SK-N-SH (cell line): ENCODE data around the gene ARHGEF7. TPM values are rescaled to one million over a fixed set of nuclear protein-coding genes. Genes with fewer than 3 reads are reported as not detected.

Experiments used
- CTCF ChIA-PET: fragments of 300-600, 350-600 bp; formaldehyde crosslinking; extraction: SDS; loops from one replicate; lab custom pipeline; 2021; lab: Yijun Ruan, JAX
- POLR2A ChIA-PET: fragments of 350-600 bp; sonication (Branson Sonifier 250); formaldehyde crosslinking; extraction: SDS; loops from one replicate; lab custom pipeline; 2020; ENCODE audit warnings: antibody characterized with exemption, inconsistent platforms; lab: Yijun Ruan, JAX
- DNase-seq: peaks from one replicate; pipeline ENCODE4 v3.0.0; 2012
- H2AFZ ChIP-seq: fragments of 200-600 bp; sonication (generic); 2 replicates; pipeline ENCODE4 v1.8.1; 2016; ENCODE audit warnings: antibody characterized with exemption, mild to moderate bottlenecking, low read depth
- H3F3A ChIP-seq: fragments of 200-600 bp; sonication (generic); replicated peaks from 2 replicates; pipeline ENCODE3; 2016; ENCODE audit warnings: antibody characterized with exemption, mild to moderate bottlenecking; ENCODE audit not compliant: insufficient read depth
- H3K27ac ChIP-seq, 2 experiments: fragments of 200-500 bp in 1 of 2; fragments of 200-600 bp in 1 of 2; sonication (Bioruptor generic) in 1 of 2; sonication (generic), shearing (Covaris generic) in 1 of 2; 2 replicates each; pipeline versions ENCODE4 v1.5.1 to v1.6.1; 2014 to 2016; ENCODE audit warnings: low read depth in 2 of 2, inconsistent platforms in 1 of 2, low read length in 1 of 2, mild to moderate bottlenecking in 1 of 2, mixed read lengths in 1 of 2
- H3K27me3 ChIP-seq: fragments of 200-600 bp; sonication (generic), shearing (Covaris generic); 2 replicates; pipeline ENCODE4 v1.6.1; 2016; ENCODE audit warnings: mixed run types; ENCODE audit not compliant: insufficient read depth
- H3K36me3 ChIP-seq, 2 experiments: fragments of 200-500 bp in 1 of 2; fragments of 200-600 bp in 1 of 2; sonication (Bioruptor generic) in 1 of 2; sonication (generic) in 1 of 2; replicated peaks in 1 of 2; 2 replicates each; pipeline versions ENCODE3 to v1.5.1; 2014 to 2016; ENCODE audit warnings: low read length in 1 of 2, mild to moderate bottlenecking in 1 of 2; ENCODE audit not compliant: insufficient read depth in 2 of 2, control insufficient read depth in 1 of 2
- H3K4me1 ChIP-seq, 2 experiments: fragments of 200-500 bp in 1 of 2; fragments of 200-600 bp in 1 of 2; sonication (Bioruptor generic) in 1 of 2; sonication (generic), shearing (Covaris generic) in 1 of 2; 2 replicates each; pipeline versions ENCODE4 v1.5.1 to v1.6.1; 2014 to 2016; ENCODE audit warnings: low read depth in 1 of 2, low read length in 1 of 2, mixed run types in 1 of 2; ENCODE audit not compliant: insufficient read depth in 2 of 2, control insufficient read depth in 1 of 2
- H3K4me2 ChIP-seq: fragments of 200-600 bp; sonication (generic), shearing (Covaris generic); 2 replicates; pipeline ENCODE4 v1.6.1; 2017; ENCODE audit warnings: mixed run types
- H3K4me3 ChIP-seq, 2 experiments: fragments of 200-500 bp in 1 of 2; fragments of 200-600 bp in 1 of 2; sonication (Bioruptor generic) in 1 of 2; sonication (generic), shearing (Covaris generic) in 1 of 2; 2 replicates each; pipeline versions ENCODE4 v1.5.1 to v1.8.1; 2014 to 2016; ENCODE audit warnings: low read depth in 2 of 2, inconsistent platforms in 1 of 2, low read length in 1 of 2, mild to moderate bottlenecking in 1 of 2, mixed read lengths in 1 of 2, moderate library complexity in 1 of 2
- H3K79me2 ChIP-seq: fragments of 200-600 bp; sonication (generic); 2 replicates; pipeline ENCODE4 v1.8.1; 2017; ENCODE audit warnings: mild to moderate bottlenecking; ENCODE audit not compliant: insufficient read depth
- H3K9ac ChIP-seq: fragments of 200-600 bp; sonication (generic); 2 replicates; pipeline ENCODE4 v1.6.1; 2017; ENCODE audit warnings: mixed run types
- H3K9me2 ChIP-seq: fragments of 200-600 bp; sonication (generic); 2 replicates; pipeline ENCODE4 v1.6.1; 2017; ENCODE audit warnings: mixed run types
- H3K9me3 ChIP-seq: fragments of 200-600 bp; sonication (generic); 2 replicates; pipeline ENCODE4 v1.6.1; 2017; ENCODE audit warnings: mixed run types, mild to moderate bottlenecking, moderate library complexity
- H4K20me1 ChIP-seq: fragments of 200-600 bp; sonication (generic); 2 replicates; pipeline ENCODE4 v1.6.1; 2017; ENCODE audit warnings: mild to moderate bottlenecking, mixed run types; ENCODE audit not compliant: insufficient read depth
- CHD2 ChIP-seq: fragments of 150-350 bp; IDR thresholded peaks from 2 replicates; pipeline ENCODE4 v1.6.1; 2018; ENCODE audit warnings: low read length; ENCODE audit not compliant: partially characterized antibody
- ELF1 ChIP-seq: IDR thresholded peaks from 2 replicates; pipeline ENCODE4 v1.4.0; 2012
- EZH2phosphoT487 ChIP-seq: fragments of 200-600 bp; sonication (generic); IDR thresholded peaks from 2 replicates; pipeline ENCODE4 v1.6.1; 2017; ENCODE audit warnings: low read depth, mixed run types, mild to moderate bottlenecking, antibody characterized with exemption, moderate library complexity, borderline replicate concordance
- FOSL2 ChIP-seq: IDR thresholded peaks from 2 replicates; pipeline ENCODE4 v1.4.0; 2012; ENCODE audit warnings: low read depth, mild to moderate bottlenecking, moderate library complexity, borderline replicate concordance
- FOXM1 ChIP-seq: IDR thresholded peaks from 2 replicates; pipeline ENCODE4 v1.4.0; 2012; ENCODE audit warnings: low read depth, mild to moderate bottlenecking
- JUND ChIP-seq: IDR thresholded peaks from 2 replicates; pipeline ENCODE4 v1.4.0; 2012
- RAD21 ChIP-seq: IDR thresholded peaks from 2 replicates; pipeline ENCODE4 v1.6.1; 2012; ENCODE audit warnings: mild to moderate bottlenecking, low read length
- RCOR1 ChIP-seq: fragments of 150-350 bp; IDR thresholded peaks from 2 replicates; pipeline ENCODE4 v1.6.1; 2017; ENCODE audit warnings: antibody characterized with exemption, low read length
- RFX5 ChIP-seq: IDR thresholded peaks from 2 replicates; pipeline ENCODE4 v1.6.1; 2012; ENCODE audit warnings: mild to moderate bottlenecking, improper control_type of control experiment, low read length
- TAF1 ChIP-seq: IDR thresholded peaks from 2 replicates; pipeline ENCODE4 v1.6.1; 2012; ENCODE audit warnings: low read depth, mild to moderate bottlenecking, low read length, moderate library complexity, borderline replicate concordance
- TEAD4 ChIP-seq: IDR thresholded peaks from 2 replicates; pipeline ENCODE4 v1.4.0; 2012; ENCODE audit warnings: mild to moderate bottlenecking, borderline replicate concordance; ENCODE audit not compliant: insufficient read depth
- YY1 ChIP-seq: IDR thresholded peaks from 2 replicates; pipeline ENCODE4 v1.4.0; 2012; ENCODE audit warnings: low read depth, mild to moderate bottlenecking
- WGBS: methylation state at CpG from one replicate; pipeline ENCODE4 v1.1.6; 2017; ENCODE audit warnings: low lambda C conversion rate; 5-methylcytosine and 5-hydroxymethylcytosine counted together
- polyA plus RNA-seq, 3 experiments: library from polyadenylated mRNA; depleted of rRNA; stranded (reverse); fragments of >200 nt; gene quantifications; 2 replicates each; pipeline ENCODE4 v1.2.3, GENCODE V29; 2012
- TF ChIP-seq, protein P1 (sequence below): fragments of 200-600 bp; sonication (generic); IDR thresholded peaks from 2 replicates; pipeline ENCODE4 v1.6.1; 2017; ENCODE audit warnings: antibody characterized with exemption, mild to moderate bottlenecking, moderate library complexity
- TF ChIP-seq, protein P2 (sequence below): IDR thresholded peaks from 2 replicates; pipeline ENCODE4; 2012
- TF ChIP-seq, protein P3 (sequence below): IDR thresholded peaks from 2 replicates; pipeline ENCODE4 v1.4.0; 2012; ENCODE audit warnings: low read depth, borderline replicate concordance
- TF ChIP-seq, protein P4 (sequence below): IDR thresholded peaks from 2 replicates; pipeline ENCODE4 v1.4.0; 2012; ENCODE audit warnings: low read depth
- TF ChIP-seq, protein P5 (sequence below): IDR thresholded peaks from 2 replicates; pipeline ENCODE4 v1.4.0; 2012; ENCODE audit warnings: low read depth, borderline replicate concordance
- TF ChIP-seq, protein P6 (sequence below): fragments of 150-350 bp; IDR thresholded peaks from 2 replicates; pipeline ENCODE4 v1.6.1; 2016; ENCODE audit warnings: mild to moderate bottlenecking, low read depth, low read length

ARHGEF7 gene
- polyA plus RNA-seq, 1 of the 3 experiments (the other 2 are of a cell fraction) = 21.6 TPM

DNA sequence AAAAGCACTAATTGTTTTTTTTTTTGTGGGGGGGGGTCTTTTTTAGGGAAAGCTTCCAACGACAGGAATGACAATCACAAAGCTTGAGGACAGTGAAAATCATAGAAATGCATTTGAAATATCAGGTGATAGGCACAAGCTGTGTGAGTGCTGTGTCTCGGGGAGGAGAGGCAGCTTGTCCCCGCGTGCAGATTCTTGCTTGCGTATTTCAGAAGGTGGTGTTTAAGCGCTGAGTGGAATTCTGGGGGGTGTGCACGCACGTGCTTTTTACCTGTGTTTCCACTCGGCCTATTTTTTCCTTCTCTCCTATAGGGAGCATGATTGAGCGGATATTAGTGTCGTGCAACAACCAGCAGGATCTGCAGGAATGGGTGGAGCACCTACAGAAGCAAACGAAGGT, 165.1 kb downstream of the ARHGEF7 start (continued):
- TF ChIP-seq, protein P1, sequence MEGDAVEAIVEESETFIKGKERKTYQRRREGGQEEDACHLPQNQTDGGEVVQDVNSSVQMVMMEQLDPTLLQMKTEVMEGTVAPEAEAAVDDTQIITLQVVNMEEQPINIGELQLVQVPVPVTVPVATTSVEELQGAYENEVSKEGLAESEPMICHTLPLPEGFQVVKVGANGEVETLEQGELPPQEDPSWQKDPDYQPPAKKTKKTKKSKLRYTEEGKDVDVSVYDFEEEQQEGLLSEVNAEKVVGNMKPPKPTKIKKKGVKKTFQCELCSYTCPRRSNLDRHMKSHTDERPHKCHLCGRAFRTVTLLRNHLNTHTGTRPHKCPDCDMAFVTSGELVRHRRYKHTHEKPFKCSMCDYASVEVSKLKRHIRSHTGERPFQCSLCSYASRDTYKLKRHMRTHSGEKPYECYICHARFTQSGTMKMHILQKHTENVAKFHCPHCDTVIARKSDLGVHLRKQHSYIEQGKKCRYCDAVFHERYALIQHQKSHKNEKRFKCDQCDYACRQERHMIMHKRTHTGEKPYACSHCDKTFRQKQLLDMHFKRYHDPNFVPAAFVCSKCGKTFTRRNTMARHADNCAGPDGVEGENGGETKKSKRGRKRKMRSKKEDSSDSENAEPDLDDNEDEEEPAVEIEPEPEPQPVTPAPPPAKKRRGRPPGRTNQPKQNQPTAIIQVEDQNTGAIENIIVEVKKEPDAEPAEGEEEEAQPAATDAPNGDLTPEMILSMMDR = no peak
- TF ChIP-seq, all 33 proteins: peak for 0

DNA sequence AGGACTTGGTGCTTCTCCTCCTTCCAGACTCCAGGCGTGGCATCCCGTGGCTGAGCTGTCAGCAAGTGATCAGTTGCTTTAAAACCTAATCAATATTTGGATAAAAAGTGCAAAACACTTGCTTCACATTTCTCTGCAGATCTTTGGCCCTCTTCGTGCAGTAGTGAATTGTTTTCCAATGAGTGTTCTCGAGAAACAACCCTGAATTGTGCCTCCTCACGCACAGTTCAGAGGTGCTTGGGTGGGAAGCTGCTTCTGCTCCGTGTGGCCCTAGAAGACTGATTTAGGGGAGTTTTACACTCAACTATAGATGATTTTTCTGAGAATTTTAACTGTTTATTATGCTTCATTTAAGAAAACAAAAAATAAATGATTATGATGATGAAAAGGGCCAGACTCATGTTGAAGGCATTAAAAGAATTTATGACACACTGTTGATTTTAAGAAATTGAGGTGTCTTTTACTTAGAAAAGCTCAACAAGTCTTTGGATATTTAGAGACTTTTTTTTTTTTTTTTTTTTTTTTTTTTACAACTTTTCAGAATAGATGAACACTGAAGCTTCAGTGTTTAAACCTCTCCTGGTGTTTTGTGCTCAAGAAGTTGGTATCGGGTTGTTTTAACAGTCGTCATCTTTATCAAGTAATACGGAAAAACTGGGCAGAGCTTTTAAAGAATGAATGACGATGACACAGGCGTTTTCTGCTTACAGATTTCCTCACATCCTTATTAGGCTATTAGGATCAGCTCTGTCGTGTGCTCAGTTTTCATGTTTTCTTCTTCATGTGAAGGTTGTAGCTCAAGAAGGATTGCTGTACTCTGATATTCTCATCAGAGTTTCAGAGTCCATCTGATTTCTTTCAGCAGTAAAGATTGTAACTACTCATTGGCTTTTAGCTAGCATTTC, 165.8 kb downstream of the ARHGEF7 start:
- no peak overlapping the region for H3K4me3 ChIP-seq
- no peaks in the 10 kb centered on the region for H4K20me1 ChIP-seq
- H3K36me3 ChIP-seq = peaks cover 31 to 84% of the 10 kb centered on the region in 2 experiments
- no peak overlapping the region for H2AFZ ChIP-seq
- TF ChIP-seq CHD2 (no peak), EZH2phosphoT487 (no peak), YY1 (no peak), JUND (no peak), TAF1 (no peak), FOXM1 (no peak), TEAD4 (no peak), RAD21 (no peak), ELF1 (no peak), FOSL2 (no peak), RFX5 (no peak), RCOR1 (no peak)
- TF ChIP-seq, protein P2, sequence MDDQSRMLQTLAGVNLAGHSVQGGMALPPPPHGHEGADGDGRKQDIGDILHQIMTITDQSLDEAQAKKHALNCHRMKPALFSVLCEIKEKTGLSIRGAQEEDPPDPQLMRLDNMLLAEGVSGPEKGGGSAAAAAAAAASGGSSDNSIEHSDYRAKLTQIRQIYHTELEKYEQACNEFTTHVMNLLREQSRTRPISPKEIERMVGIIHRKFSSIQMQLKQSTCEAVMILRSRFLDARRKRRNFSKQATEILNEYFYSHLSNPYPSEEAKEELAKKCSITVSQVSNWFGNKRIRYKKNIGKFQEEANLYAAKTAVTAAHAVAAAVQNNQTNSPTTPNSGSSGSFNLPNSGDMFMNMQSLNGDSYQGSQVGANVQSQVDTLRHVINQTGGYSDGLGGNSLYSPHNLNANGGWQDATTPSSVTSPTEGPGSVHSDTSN = no peak
- TF ChIP-seq, protein P3, sequence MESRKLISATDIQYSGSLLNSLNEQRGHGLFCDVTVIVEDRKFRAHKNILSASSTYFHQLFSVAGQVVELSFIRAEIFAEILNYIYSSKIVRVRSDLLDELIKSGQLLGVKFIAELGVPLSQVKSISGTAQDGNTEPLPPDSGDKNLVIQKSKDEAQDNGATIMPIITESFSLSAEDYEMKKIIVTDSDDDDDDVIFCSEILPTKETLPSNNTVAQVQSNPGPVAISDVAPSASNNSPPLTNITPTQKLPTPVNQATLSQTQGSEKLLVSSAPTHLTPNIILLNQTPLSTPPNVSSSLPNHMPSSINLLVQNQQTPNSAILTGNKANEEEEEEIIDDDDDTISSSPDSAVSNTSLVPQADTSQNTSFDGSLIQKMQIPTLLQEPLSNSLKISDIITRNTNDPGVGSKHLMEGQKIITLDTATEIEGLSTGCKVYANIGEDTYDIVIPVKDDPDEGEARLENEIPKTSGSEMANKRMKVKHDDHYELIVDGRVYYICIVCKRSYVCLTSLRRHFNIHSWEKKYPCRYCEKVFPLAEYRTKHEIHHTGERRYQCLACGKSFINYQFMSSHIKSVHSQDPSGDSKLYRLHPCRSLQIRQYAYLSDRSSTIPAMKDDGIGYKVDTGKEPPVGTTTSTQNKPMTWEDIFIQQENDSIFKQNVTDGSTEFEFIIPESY = no peak
- TF ChIP-seq, protein P4, sequence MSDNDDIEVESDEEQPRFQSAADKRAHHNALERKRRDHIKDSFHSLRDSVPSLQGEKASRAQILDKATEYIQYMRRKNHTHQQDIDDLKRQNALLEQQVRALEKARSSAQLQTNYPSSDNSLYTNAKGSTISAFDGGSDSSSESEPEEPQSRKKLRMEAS = no peak
- TF ChIP-seq, protein P5, sequence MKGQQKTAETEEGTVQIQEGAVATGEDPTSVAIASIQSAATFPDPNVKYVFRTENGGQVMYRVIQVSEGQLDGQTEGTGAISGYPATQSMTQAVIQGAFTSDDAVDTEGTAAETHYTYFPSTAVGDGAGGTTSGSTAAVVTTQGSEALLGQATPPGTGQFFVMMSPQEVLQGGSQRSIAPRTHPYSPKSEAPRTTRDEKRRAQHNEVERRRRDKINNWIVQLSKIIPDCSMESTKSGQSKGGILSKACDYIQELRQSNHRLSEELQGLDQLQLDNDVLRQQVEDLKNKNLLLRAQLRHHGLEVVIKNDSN = no peak
- TF ChIP-seq, protein P6, sequence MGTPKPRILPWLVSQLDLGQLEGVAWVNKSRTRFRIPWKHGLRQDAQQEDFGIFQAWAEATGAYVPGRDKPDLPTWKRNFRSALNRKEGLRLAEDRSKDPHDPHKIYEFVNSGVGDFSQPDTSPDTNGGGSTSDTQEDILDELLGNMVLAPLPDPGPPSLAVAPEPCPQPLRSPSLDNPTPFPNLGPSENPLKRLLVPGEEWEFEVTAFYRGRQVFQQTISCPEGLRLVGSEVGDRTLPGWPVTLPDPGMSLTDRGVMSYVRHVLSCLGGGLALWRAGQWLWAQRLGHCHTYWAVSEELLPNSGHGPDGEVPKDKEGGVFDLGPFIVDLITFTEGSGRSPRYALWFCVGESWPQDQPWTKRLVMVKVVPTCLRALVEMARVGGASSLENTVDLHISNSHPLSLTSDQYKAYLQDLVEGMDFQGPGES = no peak
- peak overlapping the region in 1 of 2 experiments; percentile 23; a peak in 3 of 4 replicates for H3K27ac ChIP-seq
- no peak for DNase-seq
- 91% methylated on average over 12 of the region's 12 CpGs for WGBS
- no peak overlapping the region for H3K4me2 ChIP-seq
- CTCF ChIA-PET = interaction anchor here (1.4 to 2.0 kb wide), 4 partner anchors 12 to 214 kb away, joined by 3 to 4 read pairs (median 4); no protein-coding TSS in a partner anchor
- no peaks in the 10 kb centered on the region for H3K9me2 ChIP-seq
- H3K27me3 ChIP-seq = no peaks in the 10 kb centered on the region
- no peaks in the 10 kb centered on the region for H3K9me3 ChIP-seq
- H3K9ac ChIP-seq = no peak overlapping the region
- POLR2A ChIA-PET = no interaction called here
- H3K4me1 ChIP-seq = peaks cover 7 to 12% of the 10 kb centered on the region in 2 experiments; a peak in 2 of 4 replicates
- 0 out of 2 replicates have a peak, but pooled peaks cover 3% of the 10 kb centered on the region for H3K79me2 ChIP-seq
- H3F3A ChIP-seq = no peaks in the 10 kb centered on the region
